Astrocyte (in vitro differentiated cells and primary cell): ENCODE measurements around the gene RGL1. TPM values are rescaled to one million over a fixed set of nuclear protein-coding genes. Genes with fewer than 3 reads are reported as not detected.
A peak's percentile ranks its signal among the peaks of the same experiment; 100 is the strongest.

Source experiments
- DNase-seq: peaks from one replicate; pipeline ENCODE4 v3.0.0-alpha.2; 2010; ENCODE audit warnings: low read depth
- FAIRE-seq: peaks from 2 replicates; lab custom pipeline; 2011; peaks lifted over from hg19 to GRCh38; lab: Jason Lieb, UNC
- H2AFZ ChIP-seq: 2 replicates; pipeline ENCODE4 v1.6.0; 2012; ENCODE audit warnings: low read depth, low read length, inconsistent platforms
- H3K27ac ChIP-seq: 2 replicates; pipeline ENCODE4 v1.5.1; 2011; ENCODE audit warnings: low read depth, low read length, inconsistent platforms
- H3K27me3 ChIP-seq: 2 replicates; pipeline ENCODE4 v1.6.0; 2011; ENCODE audit warnings: low read length, inconsistent platforms; ENCODE audit not compliant: insufficient read depth
- H3K36me3 ChIP-seq: 2 replicates; pipeline ENCODE4 v1.5.1; 2011; ENCODE audit warnings: low read length, inconsistent platforms; ENCODE audit not compliant: insufficient read depth
- H3K4me1 ChIP-seq: 2 replicates; pipeline ENCODE4 v1.5.1; 2011; ENCODE audit warnings: low read length, inconsistent platforms; ENCODE audit not compliant: insufficient read depth
- H3K4me2 ChIP-seq: 2 replicates; pipeline ENCODE4 v1.6.0; 2012; ENCODE audit warnings: low read length, inconsistent platforms
- H3K4me3 ChIP-seq: 2 replicates; pipeline ENCODE4 v1.5.1; 2011; ENCODE audit warnings: low read depth, mild to moderate bottlenecking, low read length, inconsistent platforms; ENCODE audit not compliant: insufficient read depth
- H3K79me2 ChIP-seq: 2 replicates; pipeline ENCODE4 v1.6.0; 2012; ENCODE audit warnings: mild to moderate bottlenecking, low read length, inconsistent platforms; ENCODE audit not compliant: insufficient read depth
- H3K9ac ChIP-seq: 2 replicates; pipeline ENCODE4 v1.6.0; 2012; ENCODE audit warnings: mild to moderate bottlenecking, low read length, inconsistent platforms
- H3K9me3 ChIP-seq: 2 replicates; pipeline ENCODE4 v1.5.1; 2012; ENCODE audit warnings: low read depth, mild to moderate bottlenecking, low read length, inconsistent platforms; ENCODE audit not compliant: insufficient read depth
- H4K20me1 ChIP-seq: 2 replicates; pipeline ENCODE4 v1.6.0; 2012; ENCODE audit warnings: low read length, inconsistent platforms; ENCODE audit not compliant: insufficient read depth
- H3K27ac Mint-ChIP-seq: one replicate; pipeline ENCODE4 v1.8.0; 2021; ENCODE audit warnings: mild to moderate bottlenecking, mixed read lengths; ENCODE audit not compliant: unreplicated experiment
- H3K27me3 Mint-ChIP-seq: one replicate; pipeline ENCODE4 v1.8.0; 2021; ENCODE audit warnings: low read depth, mixed read lengths; ENCODE audit not compliant: unreplicated experiment
- H3K36me3 Mint-ChIP-seq: one replicate; pipeline ENCODE4 v1.8.0; 2021; ENCODE audit warnings: low read depth, mixed read lengths; ENCODE audit not compliant: unreplicated experiment
- H3K4me1 Mint-ChIP-seq: one replicate; pipeline ENCODE4 v1.8.0; 2021; ENCODE audit warnings: low read depth, mixed read lengths; ENCODE audit not compliant: unreplicated experiment
- H3K4me3 Mint-ChIP-seq: one replicate; pipeline ENCODE4 v1.8.0; 2021; ENCODE audit warnings: mild to moderate bottlenecking, moderate library complexity, mixed read lengths; ENCODE audit not compliant: unreplicated experiment
- H3K9me3 Mint-ChIP-seq: one replicate; pipeline ENCODE4 v1.8.0; 2021; ENCODE audit warnings: mild to moderate bottlenecking, mixed read lengths; ENCODE audit not compliant: unreplicated experiment
- EZH2 ChIP-seq: IDR thresholded peaks from 2 replicates; pipeline ENCODE4 v1.6.1; 2012; ENCODE audit warnings: mild to moderate bottlenecking, low read length, inconsistent platforms; ENCODE audit not compliant: insufficient read depth
- total RNA-seq: library from RNA; stranded (reverse); gene quantifications from 2 replicates; pipeline ENCODE4 v1.2.1, GENCODE V29; 2021
- TF ChIP-seq, protein P1 (sequence below): IDR thresholded peaks from 2 replicates; pipeline ENCODE4 v1.5.1; 2011; ENCODE audit warnings: low read depth, mild to moderate bottlenecking, inconsistent platforms, low read length, moderate library complexity; ENCODE audit not compliant: insufficient read depth

RGL1 gene
- total RNA-seq, 1 donor from 2014 or later, result 10.1 TPM

DNA sequence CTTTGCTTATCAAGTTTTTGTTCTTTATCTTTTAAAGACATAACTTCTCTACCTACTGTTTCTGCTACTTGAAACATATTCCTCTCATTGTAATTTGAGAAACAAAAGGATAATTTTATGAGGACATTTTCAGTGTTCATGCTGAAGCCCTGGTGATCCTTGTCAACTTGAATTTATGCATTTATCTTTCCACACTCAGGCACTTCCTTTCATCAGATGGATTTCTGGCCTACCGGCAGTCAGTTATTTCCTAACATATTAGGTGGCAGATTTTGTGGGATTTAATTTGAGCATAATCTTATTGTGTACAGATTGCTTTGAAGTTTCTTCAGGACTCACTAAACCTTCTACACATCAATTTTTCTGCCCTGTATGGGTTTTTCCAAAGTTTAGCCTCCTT lies 75.0 kb downstream of the RGL1 start:
- Histone ChIP-seq H3K4me1 (peaks cover 11% of the 10 kb centered on the region), H3K27ac (no peak overlapping the region), H3K36me3 (no peaks in the 10 kb centered on the region), H3K4me3 (no peak overlapping the region), H3K27me3 (no peaks in the 10 kb centered on the region), H3K9me3 (no peaks in the 10 kb centered on the region), H3K9ac (no peak overlapping the region), H3K4me2 (no peak overlapping the region), H2AFZ (no peak overlapping the region), H4K20me1 (no peaks in the 10 kb centered on the region), H3K79me2 (no peaks in the 10 kb centered on the region)
- Mint-ChIP-seq H3K36me3 (peaks cover 9% of the 10 kb centered on the region), H3K27me3 (peaks cover 2% of the 10 kb centered on the region), H3K4me1 (peaks cover 23% of the 10 kb centered on the region), H3K9me3 (no peaks in the 10 kb centered on the region), H3K27ac (no peak overlapping the region), H3K4me3 (no peak overlapping the region)
- DNase-seq, result no peak
- no peak for FAIRE-seq
- TF ChIP-seq, protein P1, sequence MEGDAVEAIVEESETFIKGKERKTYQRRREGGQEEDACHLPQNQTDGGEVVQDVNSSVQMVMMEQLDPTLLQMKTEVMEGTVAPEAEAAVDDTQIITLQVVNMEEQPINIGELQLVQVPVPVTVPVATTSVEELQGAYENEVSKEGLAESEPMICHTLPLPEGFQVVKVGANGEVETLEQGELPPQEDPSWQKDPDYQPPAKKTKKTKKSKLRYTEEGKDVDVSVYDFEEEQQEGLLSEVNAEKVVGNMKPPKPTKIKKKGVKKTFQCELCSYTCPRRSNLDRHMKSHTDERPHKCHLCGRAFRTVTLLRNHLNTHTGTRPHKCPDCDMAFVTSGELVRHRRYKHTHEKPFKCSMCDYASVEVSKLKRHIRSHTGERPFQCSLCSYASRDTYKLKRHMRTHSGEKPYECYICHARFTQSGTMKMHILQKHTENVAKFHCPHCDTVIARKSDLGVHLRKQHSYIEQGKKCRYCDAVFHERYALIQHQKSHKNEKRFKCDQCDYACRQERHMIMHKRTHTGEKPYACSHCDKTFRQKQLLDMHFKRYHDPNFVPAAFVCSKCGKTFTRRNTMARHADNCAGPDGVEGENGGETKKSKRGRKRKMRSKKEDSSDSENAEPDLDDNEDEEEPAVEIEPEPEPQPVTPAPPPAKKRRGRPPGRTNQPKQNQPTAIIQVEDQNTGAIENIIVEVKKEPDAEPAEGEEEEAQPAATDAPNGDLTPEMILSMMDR, result no peak
- TF ChIP-seq EZH2, result no peak

DNA sequence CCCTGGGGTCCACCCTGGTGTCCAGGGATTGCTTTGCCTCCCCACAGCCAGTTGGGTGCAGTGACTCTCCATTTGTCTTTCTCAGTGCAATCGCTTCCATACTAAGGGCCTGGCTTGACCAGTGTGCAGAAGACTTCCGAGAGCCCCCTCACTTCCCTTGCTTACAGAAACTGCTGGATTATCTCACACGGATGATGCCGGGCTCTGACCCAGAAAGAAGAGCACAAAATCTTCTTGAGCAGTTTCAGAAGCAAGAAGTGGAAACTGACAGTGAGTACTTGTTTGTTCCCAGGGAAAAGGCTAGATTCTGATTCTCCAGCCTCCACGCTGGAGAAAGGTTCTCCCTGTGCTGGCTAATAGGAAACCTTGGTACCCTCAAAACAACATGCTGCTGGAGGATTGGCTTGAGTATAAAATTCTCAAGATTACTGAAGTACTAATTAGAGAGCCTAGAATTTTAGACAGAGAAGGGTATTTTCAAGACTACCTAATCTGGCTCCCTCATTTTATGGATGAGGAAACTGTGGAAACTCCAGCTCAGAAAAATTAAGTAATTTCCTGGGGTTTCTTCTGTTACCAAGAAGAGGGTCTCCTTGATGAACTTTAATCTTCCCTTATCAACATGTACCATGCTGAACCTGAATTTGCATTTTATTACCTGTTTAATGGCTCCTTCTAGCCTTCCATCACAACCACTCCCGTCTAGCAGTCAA lies 75.8 kb downstream of the RGL1 start:
- Histone ChIP-seq H3K27ac (no peak overlapping the region), H4K20me1 (no peaks in the 10 kb centered on the region), H3K4me1 (peaks cover 11% of the 10 kb centered on the region), H2AFZ (no peak overlapping the region), H3K27me3 (no peaks in the 10 kb centered on the region), H3K9ac (no peak overlapping the region), H3K79me2 (no peaks in the 10 kb centered on the region), H3K9me3 (no peaks in the 10 kb centered on the region), H3K4me2 (peak overlapping the region; percentile 38), H3K36me3 (peaks cover 2% of the 10 kb centered on the region), H3K4me3 (no peak overlapping the region)
- no peak for FAIRE-seq
- peaks cover 23% of the 10 kb centered on the region for H3K4me1 Mint-ChIP-seq
- DNase-seq, result no peak
- H3K9me3 Mint-ChIP-seq, result peaks cover 1% of the 10 kb centered on the region
- peaks cover 2% of the 10 kb centered on the region for H3K27me3 Mint-ChIP-seq
- H3K36me3 Mint-ChIP-seq, result peaks cover 11% of the 10 kb centered on the region
- H3K27ac Mint-ChIP-seq, result no peak overlapping the region
- TF ChIP-seq EZH2, result no peak
- TF ChIP-seq, protein P1, result no peak
- peak overlapping the region; percentile 8 for H3K4me3 Mint-ChIP-seq
